HG03280 (cell line): ENCODE measurements around the gene HLA-B.

ENCODE experiments used
- ATAC-seq: cut with Tn5 transposase; IDR thresholded peaks from one replicate; pipeline ENCODE4 v1.9.1; 2021; ENCODE audit warnings: mild to moderate bottlenecking, moderate library complexity; ENCODE audit not compliant: unreplicated experiment

The HLA-B gene

DNA sequence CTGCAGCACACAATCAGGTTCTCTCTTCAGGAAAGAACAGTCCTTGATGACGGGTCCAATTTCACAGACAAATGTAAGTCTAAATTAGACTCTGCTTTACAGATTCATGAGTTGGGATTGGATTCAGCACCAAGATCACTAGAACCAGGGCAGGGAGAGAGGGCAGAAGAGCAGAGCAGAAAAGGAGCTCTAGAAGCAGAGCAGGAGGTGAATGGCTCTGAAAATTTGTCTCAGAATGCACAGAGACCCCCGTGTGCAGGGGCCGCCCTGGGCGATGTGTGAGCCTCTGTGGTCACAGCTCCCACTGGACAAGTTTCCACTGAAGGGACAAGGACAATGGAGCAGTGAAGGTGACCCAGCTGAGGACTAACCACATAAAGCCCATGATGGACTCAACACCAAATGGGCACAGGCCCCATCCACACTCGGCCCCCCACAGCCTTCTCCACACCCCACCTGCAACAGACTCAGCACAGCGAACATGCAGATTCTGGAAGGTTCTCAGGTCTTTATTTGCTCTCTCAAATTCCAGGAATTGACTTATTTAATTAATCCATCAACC lies 3.5 kb downstream of the HLA-B start:
- ATAC-seq = no peak

DNA sequence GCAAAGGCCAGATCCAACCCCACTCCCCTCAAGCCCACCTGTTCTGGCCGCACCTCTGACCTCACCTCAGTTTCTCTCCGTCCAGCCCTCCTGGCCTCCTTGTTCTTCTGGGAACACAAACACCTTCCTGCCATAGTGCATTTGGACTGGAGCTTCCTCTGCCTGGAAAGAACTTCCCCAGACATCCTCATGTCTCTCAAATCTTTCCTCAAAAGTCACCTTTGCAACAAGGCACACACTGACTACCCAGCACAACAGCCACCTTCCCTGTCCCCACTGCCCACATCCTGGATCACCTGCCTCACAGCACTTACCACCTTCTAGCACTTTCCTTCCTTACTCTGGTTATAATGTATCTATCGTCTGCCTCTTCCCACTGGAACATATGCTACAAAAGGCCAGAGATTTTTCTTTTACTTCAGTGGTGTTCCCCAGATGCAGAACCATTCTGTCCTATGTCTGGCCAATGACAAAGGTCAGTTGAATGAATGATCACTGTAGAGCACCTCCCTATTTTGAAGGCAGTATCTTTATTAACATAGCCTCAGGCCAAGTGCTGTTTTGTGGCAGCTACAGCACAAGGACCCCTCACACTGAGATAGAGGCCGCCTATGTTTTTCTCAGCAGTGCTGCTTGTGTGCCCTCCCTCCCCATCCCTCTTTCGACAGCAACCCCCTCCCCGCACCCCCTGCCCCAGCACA lies 4.1 kb downstream of the HLA-B start:
- no peak for ATAC-seq

DNA sequence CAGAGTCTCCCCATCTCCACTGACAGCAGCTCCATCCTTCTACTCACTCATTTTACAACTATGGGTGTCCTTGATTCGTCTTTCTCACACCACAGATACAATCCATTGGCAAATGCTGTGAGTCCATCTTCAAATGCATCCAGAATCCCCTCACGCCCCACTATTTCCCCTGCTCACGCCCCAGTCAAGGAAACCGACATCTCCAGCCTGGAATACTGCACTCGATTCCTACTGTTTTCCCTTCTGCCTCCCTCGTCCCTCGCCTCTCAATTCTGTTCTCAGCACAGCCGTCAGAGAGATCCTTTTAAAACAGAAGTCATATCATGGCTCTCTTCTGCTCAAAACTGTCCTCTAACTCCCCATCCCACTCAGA lies 4.7 kb downstream of the HLA-B start:
- no peak for ATAC-seq

DNA sequence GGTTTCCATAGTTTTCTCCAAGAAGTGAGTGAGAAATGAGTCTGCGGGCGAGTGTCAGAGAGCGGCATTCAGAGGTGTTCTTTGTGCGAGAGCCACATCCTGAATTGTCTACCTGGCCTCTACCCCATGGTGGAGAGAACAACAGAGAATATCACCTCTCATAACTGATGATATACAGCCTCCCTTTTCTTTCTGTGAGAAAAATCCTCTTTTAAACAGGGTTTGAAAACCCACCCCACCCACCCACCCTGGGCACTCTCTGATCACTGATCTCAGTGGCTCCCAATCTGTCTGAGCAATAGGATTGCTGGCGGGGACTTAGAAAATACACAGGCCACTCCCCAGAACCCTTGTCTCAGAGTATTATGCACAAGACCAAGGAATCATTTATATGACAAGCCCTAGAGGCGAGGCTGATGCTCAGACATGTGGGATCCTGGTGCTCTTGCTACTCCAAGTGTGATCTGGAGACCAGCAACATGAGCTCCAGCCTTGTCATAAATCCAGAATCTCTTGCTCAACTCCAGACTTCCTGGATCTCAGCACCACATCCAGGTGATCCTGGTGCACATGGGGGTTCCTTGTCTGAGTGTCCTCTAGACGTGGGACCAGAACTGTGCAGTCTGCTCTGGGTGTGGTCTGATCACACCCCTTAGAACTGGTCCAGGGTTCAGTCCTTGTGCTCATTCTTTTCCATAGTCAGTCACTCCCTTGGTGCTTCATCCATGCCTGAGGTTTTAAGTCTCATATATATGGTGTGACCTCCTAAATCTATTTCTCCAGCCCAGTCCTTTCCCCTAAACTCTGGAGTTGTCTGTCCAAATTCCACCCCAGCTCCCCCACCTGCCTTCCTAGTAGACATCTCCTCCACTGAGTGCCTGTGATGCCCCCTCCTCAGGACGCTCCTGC lies 5.3 kb downstream of the HLA-B start:
- ATAC-seq = no peak

DNA sequence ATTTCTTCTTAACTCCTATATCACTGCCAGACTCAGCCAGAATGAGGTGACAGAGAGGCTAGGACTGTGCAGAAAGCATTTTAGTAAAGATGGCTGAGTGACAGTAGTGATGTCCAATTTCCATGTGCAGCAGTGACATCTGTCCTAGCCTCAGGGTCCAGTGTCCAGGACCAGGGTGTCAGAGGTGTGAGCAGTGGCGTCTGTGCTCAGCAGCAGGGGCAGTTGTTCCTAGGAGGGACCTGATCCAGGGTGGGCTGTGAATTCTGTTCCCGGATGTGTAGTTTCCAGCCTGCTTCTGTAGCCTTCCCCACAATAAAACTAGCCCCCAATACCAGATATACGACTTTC lies 6.0 kb downstream of the HLA-B start:
- no peak for ATAC-seq

DNA sequence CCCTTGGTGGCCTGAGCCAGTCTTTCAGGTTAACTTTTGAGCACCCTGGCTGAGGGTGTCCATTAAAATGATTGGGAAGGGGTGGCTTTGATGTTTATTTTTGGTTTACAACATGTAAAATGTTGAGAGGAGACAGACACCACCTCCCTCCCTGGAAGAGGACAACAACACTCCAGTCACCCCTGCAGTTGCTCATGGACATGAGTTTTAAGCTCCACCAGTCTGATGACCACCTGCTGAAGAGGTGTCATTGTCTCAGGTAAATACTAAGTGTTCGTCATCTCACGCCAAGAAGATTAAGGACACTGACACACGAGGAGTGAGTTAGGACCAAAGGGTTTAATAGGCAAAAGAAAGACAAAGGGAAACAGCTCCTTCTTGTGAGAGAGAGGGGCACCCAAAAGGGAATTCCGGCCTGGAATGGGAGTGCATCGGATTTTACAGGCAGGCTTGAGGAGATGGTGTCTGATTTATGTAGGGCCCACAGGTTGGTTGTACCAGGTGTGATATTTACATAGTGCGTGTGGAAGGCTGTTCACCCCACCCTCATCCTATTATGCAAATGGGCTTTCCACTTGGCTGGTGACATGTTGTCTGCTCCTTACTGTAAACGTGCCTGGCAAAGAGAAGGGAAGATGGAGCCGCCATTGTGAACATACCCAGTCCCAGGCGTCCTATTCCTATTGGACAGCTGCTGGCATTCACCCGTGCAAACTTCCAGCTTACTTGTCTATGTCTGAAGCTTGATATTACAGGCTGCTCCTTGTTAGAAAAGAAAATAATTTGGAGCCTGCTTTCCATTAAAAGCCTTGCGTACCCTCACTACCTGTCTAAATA lies 6.6 kb downstream of the HLA-B start:
- ATAC-seq = no peak

DNA sequence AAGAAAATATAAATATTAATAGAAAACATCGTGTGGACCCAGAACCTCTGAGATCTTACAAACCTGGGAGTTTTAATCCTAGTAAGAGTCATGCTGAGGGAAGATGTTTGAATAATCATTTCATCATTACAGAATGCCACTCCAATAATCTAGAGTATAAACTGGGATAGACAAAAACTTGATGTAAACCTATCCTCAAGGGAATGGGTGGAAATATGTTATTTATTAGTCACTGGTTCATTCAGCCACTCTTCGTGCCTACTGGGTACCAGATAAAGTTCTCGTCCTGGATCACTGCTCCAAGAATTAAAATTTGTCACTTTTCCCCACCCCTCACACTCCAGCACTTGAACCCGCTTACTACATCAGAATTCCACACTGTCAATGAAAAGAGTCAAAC lies 7.7 kb downstream of the HLA-B start:
- no peak for ATAC-seq

DNA sequence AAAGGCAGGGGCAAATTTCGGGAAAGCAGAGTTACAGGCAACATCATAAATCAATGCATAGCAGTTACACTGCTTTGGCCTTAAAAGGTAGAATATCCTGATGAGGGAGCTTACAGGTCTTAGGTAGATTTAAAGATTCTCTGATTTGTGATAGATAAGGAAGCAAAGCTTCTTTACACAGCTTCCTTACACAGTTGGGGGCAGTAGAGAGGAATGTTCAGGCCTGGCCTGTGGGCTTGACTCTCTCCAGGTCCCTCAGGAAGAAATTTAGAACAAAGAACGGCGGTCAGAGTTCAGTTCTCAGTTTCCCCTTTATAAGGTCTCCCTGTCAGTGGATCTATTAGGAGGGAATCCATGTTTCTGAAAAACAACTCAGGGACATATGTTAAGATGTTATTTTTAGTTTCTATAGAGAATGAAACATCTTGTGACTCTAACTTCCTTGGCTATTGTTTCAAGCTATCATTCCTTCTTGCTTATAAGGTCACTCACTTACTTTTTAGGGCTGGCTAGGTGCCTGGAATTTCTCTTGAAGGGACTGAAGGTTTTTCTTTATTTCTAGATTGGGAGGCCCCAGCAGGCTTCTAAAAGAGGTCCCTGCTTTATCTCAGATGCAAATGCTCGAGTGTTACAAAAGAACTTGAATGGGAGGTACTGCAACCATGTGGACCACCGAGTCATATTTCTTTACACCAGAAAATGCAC lies 11.8 kb downstream of the HLA-B start:
- ATAC-seq = no peak

DNA sequence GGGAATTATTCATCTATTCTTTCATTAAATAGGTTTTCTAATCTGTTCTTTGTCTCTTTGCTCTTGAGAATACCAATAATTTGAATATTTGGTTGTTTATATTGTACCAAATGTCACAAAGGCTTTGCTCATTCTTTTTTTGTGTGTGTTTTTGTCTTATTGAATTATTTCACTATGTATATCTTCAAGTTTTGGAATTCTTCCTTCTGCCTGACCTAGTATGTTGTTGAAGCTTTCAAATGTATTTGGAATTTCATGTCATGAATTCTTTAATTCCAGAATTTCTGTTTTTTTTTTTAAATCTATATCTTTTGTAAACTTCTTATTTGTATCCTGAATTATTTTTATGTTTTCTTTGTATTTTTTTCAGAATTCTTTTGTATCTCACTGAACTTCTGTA lies 16.8 kb downstream of the HLA-B start:
- no peak for ATAC-seq

DNA sequence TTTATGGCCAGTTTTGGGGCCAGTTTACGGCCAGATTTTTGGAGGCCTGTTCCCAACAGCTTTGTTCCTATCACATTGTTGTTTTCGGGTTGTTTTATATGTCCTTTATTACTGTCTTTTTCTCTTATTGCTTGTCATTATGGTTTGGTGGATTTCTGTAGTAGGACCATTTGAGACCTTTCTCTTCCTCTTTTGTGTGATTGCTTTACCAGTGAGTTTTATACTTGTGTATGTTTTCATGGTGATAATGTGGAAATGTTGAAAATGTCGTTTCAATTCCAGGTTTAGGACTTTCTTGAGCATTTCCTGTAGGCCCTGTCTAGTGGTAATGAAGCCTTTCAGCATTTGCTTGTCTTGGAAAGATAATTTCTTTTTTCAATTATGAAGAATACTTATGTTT lies 17.8 kb downstream of the HLA-B start:
- ATAC-seq = no peak

DNA sequence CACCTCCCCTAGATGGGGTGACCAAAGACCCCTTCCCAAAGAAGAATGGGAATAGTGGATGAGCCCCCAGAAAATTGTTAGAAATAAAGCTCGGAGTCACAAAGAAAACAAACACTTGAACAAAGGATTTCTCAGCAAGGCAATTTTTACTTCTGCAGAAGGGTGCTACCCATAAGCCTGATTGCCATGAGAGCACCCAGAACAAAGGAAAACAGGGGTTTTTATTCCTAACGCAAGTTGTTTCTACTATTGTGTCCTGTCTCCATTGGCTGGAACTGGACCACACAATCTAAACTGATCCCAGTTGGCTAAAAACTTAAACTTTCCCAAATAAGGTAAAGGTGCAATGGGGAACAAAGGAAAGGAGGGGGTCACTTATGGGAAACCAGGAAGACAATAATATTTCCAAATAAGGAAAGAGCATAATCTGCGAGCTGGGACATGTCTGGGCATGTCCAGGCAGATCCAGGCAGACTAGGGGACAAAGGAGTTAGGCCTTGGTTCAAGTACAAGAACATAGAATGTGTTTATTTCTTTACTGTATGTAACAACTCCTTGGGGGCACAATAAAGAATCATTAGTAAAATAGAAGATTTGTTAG lies 20.0 kb downstream of the HLA-B start:
- no peak for ATAC-seq

DNA sequence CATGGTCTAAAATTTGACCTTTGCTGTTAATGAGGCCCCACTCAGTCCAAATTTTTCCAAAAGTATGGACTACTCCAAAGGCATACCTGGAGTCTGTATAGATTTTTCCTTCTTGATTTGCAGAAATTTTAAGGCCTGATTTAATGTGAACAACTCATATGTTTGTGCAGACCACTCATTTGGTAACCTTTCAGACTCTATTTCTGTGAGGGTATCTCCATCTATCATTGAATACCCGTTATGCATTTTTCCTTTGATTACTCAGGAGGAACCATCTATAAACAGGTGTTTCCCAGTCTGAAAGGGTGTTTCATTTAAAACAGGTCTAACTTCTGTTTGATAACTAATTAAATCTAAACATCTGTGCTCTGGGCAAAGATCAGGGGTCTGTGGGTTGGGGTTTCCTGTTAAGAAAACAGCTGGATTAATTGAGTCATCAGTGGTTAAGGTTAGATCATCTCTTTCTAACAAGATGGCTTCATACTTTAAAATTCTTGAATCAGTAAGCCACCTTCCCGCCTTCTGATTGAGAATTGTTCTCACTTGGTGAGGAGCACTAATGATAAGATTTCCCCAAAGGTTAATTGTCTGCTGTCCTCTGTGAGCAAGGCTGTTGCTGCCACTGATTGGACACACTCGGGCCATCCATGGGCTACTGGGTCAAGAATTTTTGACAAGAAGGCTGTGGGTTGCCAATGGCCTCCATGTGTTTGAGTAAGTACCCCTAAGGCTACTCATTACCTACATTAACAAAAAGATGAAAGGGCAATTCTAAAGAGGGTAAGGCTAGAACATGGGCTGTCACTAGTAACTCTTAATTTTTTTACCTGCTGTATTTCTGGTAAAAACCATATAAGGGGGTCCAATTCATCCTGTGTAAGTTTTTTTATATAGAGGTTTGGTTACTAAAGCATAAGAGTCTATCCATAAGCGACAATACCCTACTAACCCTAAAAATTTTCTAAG lies 24.1 kb downstream of the HLA-B start:
- no peak for ATAC-seq

DNA sequence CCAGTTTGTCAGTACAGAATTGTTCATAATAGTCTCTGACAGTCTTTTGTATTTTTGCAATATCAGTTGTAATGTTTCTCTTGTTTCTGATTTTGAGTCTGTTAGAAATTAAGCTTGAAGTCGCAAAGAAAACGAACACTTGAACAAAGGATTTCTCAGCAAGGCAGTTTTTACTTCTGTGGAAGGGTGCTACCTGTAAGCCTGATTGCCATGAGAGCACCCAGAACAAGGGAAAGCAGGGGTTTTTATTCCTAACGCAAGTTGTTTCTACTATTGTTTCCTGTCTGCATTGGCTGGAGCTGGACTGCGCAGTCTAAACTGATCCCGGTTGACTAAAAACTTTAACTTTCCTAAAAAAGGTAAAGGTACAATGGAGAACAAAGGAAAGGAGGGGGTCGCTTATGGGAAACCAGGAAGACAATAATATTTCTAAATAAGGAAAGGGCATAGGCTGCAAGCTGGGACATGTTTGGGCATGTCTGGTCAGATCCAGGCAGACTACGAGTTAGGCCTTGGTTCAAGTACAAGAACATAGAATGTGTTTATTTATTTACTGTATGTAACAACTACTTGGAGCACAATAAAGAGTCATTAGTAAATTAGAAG lies 28.5 kb downstream of the HLA-B start:
- no peak for ATAC-seq

DNA sequence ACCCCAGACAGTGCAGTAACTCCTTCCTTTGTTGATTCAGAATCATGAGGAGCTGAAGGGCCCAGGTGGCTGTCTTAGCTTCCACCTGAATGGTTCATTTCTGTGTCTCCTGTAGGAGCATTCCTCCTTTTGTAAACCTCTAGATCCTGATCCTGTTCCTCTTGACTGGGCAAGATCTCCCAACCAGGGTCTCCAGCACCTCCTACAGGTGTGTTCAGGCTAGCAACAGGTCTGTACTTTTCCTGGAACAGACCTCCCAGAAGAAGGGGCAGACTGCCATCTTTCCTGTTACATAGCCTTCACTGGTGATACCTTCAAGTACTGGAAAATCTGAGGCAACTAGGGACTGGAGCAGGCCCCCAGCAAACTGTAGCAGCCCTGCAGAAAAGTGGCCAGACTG lies 35.2 kb downstream of the HLA-B start:
- ATAC-seq = no peak

DNA sequence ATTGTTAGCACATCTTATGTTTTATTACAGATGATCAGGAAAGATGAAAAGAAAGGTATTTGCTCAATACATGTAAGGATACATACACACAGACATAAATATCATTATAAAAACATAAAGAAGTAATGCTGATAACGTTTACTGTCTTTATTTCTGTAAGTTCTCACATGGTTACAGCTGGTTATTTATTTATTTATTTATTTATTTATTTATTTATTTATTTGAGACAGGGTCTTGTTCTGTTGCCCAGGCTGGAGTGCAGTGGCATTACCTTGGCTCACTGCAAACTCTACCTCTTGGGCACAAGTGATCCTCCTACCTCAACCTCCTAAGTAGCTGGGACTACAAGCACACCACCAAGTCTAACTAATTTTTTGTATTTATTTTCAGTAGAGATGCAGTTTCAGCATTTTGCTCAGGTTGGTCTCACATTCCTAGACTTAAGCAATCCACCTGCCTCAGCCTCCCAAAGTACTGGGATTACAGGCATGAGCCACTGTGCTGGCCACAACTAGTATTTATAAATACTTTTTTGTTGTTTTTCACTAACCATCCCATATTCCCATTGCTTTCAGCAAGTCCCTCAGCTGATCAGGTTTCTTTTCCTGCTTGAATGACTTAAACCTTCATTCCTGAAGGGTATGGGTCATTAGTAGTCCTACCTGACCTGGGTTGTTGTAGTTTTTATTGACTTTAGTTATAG lies 35.8 kb downstream of the HLA-B start:
- ATAC-seq = no peak

DNA sequence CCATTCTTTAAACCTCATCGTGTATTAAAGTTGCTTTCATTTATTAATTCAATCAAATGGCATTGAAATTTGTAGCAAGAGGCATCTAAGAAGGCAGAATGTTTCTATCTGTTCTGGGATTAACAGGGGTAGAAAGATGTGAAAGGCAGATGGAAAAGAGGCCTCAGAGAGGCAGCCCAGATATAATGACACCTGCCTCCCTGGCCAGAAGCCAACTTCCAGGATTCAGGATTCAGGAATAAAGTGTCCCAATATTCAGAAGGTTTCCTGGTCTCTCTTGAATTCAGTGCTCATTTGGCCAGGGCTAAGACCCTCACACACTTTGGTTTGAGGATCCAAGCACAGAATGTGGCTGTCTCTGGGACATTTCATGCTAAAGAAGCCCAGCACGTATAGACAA lies 39.9 kb downstream of the HLA-B start:
- no peak for ATAC-seq

DNA sequence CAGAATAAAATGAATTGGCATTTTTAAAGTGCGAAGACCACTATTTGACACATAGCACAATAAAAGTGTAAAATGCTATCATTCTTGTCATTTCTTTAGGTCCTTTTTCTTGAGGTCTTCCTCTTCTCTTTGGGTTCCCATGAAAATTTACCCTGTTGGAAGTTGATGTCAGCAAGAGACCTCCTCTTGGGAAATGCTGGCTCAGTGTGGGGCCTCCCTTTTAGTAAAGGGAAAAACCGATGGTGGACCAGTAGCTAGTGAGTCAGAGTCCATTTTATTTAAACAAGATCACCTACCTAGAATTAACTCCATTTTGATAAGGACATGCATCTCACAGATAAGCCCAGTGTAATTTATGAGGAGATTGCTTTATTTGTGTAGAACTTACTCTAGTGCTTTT lies 47.3 kb downstream of the HLA-B start:
- ATAC-seq = no peak

DNA sequence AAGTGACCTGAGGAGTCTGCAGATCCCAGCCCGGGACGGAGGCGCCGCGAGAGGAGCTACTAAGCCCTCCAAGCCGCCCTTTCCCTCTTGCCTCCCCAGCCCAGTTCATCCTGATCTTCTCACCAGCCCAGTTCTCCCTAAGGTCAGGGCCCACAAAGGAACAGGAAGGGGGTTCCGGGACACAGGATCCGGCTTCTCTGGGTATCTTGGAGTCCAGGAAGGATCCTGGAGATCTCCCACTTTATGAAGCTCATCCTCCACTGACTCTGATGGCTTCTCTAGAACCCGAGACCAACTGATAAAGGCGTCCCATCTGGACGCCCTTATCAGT lies 48.2 kb downstream of the HLA-B start:
- no peak for ATAC-seq
